ENCODE data around the gene GNB5.

The GNB5 gene

GRCh38 chr15:52158084-52158765, 33.0 kb downstream of the GNB5 start:
- in situ Hi-C loops (cut with MboI; ENCODE audit: low sequenced_read_pairs, unreplicated experiment), result no loop called here
- no peak for DNase-seq (ENCODE audit: low spot score)
- no peak for TF ChIP-seq CTCF (IDR thresholded peaks at IDR 0.05; ENCODE audit: borderline replicate concordance, control extremely low read depth, extremely low read depth, insufficient read depth, missing control alignments)

GRCh38 chr15:52155878-52156277, 35.3 kb downstream of the GNB5 start:
- no peak for DNase-seq (ENCODE audit: low spot score)
- no peak for TF ChIP-seq CTCF (IDR thresholded peaks at IDR 0.05; ENCODE audit: borderline replicate concordance, control extremely low read depth, extremely low read depth, insufficient read depth, missing control alignments)
- in situ Hi-C loops (cut with MboI; ENCODE audit: low sequenced_read_pairs, unreplicated experiment), result no loop called here

GRCh38 chr15:52154896-52155865, 36.0 kb downstream of the GNB5 start:
- DNase-seq (ENCODE audit: low spot score), result no peak
- in situ Hi-C loops (cut with MboI; ENCODE audit: low sequenced_read_pairs, unreplicated experiment), result no loop called here
- no peak for TF ChIP-seq CTCF (IDR thresholded peaks at IDR 0.05; ENCODE audit: borderline replicate concordance, control extremely low read depth, extremely low read depth, insufficient read depth, missing control alignments)

- TF ChIP-seq CTCF (IDR thresholded peaks at IDR 0.05; ENCODE audit: borderline replicate concordance, control extremely low read depth, extremely low read depth, insufficient read depth, missing control alignments), result no peak
- DNase-seq (ENCODE audit: low spot score), result no peak
- in situ Hi-C loops (cut with MboI; ENCODE audit: low sequenced_read_pairs, unreplicated experiment), result no loop called here
Observed at GRCh38 chr15:52153900-52154895, 37.0 kb downstream of the GNB5 start.

- TF ChIP-seq CTCF (IDR thresholded peaks at IDR 0.05; ENCODE audit: borderline replicate concordance, control extremely low read depth, extremely low read depth, insufficient read depth, missing control alignments), result no peak
- in situ Hi-C loops (cut with MboI; ENCODE audit: low sequenced_read_pairs, unreplicated experiment), result no loop called here
- DNase-seq (ENCODE audit: low spot score), result no peak
Observed at GRCh38 chr15:52151353-52151752, 39.8 kb downstream of the GNB5 start.

- TF ChIP-seq CTCF (IDR thresholded peaks at IDR 0.05; ENCODE audit: borderline replicate concordance, control extremely low read depth, extremely low read depth, insufficient read depth, missing control alignments), result no peak
- no peak for DNase-seq (ENCODE audit: low spot score)
- in situ Hi-C loops (cut with MboI; ENCODE audit: low sequenced_read_pairs, unreplicated experiment), result no loop called here
Observed at GRCh38 chr15:52150871-52151270, 40.3 kb downstream of the GNB5 start.
